Stimulated activated CD4-positive, alpha-beta T cell treated with anti-CD3 and anti-CD28 coated beads, Interleukin-2, amount 100 ng/mL, for 24 hours (primary cell): Measurements from ENCODE around the gene TRAPPC11.
"Not testable (repeated sequence)": the region's sequence is repeated elsewhere in the genome, so short reads cannot be mapped to it uniquely, and the experiment has no call there.

Experiments used
- DNase-seq, 2 donors: peaks; one replicate each; pipeline ENCODE4 v3.0.0-alpha.2; 2020

TRAPPC11 gene

GRCh38 chr4:183659029-183659871 lies at the start of gene TRAPPC11, which contains the start of gene RWDD4:
TRAPPC11 (plus strand) TSS chr4:183659293; CDS start chr4:183663868, 4,575 bp downstream.
RWDD4 (minus strand) TSS chr4:183659185; CDS start chr4:183658952, 233 bp downstream.
- DNase-seq, result peak; percentile 94 to 95

- DNase-seq, result no peak
Measured at GRCh38 chr4:183610033-183610432, 49.1 kb upstream of the TRAPPC11 start.

- no peak for DNase-seq
Measured at GRCh38 chr4:183610613-183611012, 48.5 kb upstream of the TRAPPC11 start.

- no peak for DNase-seq
Measured at GRCh38 chr4:183611210-183611830, 47.8 kb upstream of the TRAPPC11 start.

- DNase-seq, result no peak
Measured at GRCh38 chr4:183612329-183613250, 46.5 kb upstream of the TRAPPC11 start.

- no peak for DNase-seq
Measured at GRCh38 chr4:183617075-183617474, 42.0 kb upstream of the TRAPPC11 start.

- no peak for DNase-seq
Measured at GRCh38 chr4:183618681-183619080, 40.4 kb upstream of the TRAPPC11 start.

GRCh38 chr4:183620421-183620820 lies 38.7 kb upstream of the TRAPPC11 start:
- DNase-seq, result no peak

- DNase-seq, result no peak
Measured at GRCh38 chr4:183621875-183622274, 37.2 kb upstream of the TRAPPC11 start.

GRCh38 chr4:183624548-183624947 lies 34.5 kb upstream of the TRAPPC11 start:
- DNase-seq, result no peak

GRCh38 chr4:183626168-183626567 lies 32.9 kb upstream of the TRAPPC11 start:
- DNase-seq, result no peak

- DNase-seq, result not testable (repeated sequence)
Measured at GRCh38 chr4:183627286-183627685, 31.8 kb upstream of the TRAPPC11 start.

- no peak for DNase-seq
Measured at GRCh38 chr4:183627979-183628588, 31.0 kb upstream of the TRAPPC11 start.

- DNase-seq, result no peak
Measured at GRCh38 chr4:183631577-183632198, 27.4 kb upstream of the TRAPPC11 start.

GRCh38 chr4:183632689-183633088 lies 26.4 kb upstream of the TRAPPC11 start:
- no peak for DNase-seq

- DNase-seq, result no peak
Measured at GRCh38 chr4:183633476-183634400, 25.4 kb upstream of the TRAPPC11 start.

GRCh38 chr4:183635321-183635720 lies 23.8 kb upstream of the TRAPPC11 start:
- no peak for DNase-seq

- DNase-seq, result no peak
Measured at GRCh38 chr4:183635741-183636140, 23.4 kb upstream of the TRAPPC11 start.

- DNase-seq, result no peak
Measured at GRCh38 chr4:183636503-183636902, 22.6 kb upstream of the TRAPPC11 start.

- DNase-seq, result no peak
Measured at GRCh38 chr4:183636923-183637322, 22.2 kb upstream of the TRAPPC11 start.

- no peak for DNase-seq
Measured at GRCh38 chr4:183637461-183637860, 21.6 kb upstream of the TRAPPC11 start.
